GM10248 (cell line): ENCODE measurements around the gene RNU11.

Experiments
- CTCF ChIA-PET: fragments of 300-600 bp; sonication (Branson Sonifier 250); formaldehyde crosslinking; extraction: SDS; loops from one replicate; lab custom pipeline; 2021; ENCODE audit warnings: antibody characterized with exemption; lab: Yijun Ruan, JAX
- POLR2A ChIA-PET: fragments of 350-650 bp; sonication (Branson Sonifier 250); formaldehyde crosslinking; extraction: SDS; loops from one replicate; lab custom pipeline; 2020; ENCODE audit warnings: antibody characterized with exemption; lab: Yijun Ruan, JAX
- DNase-seq: peaks from one replicate; pipeline ENCODE4 v3.0.0; 2012; ENCODE audit errors: extremely low spot score
- TF ChIP-seq, protein P1 (sequence below): IDR thresholded peaks from 2 replicates; pipeline ENCODE4 v1.5.1; 2012; ENCODE audit warnings: mild to moderate bottlenecking, low read depth; ENCODE audit errors: extremely low read depth, missing control alignments, control extremely low read depth

Gene RNU11

GRCh38 chr1:28656335-28656734 lies 7.9 kb downstream of the RNU11 start:
- CTCF ChIA-PET: interaction anchor here (0.8 to 1.0 kb wide), 2 partner anchors 12 to 80 kb away, joined by 3 read pairs; partner anchors contain the start of gene GMEB1

DNA sequence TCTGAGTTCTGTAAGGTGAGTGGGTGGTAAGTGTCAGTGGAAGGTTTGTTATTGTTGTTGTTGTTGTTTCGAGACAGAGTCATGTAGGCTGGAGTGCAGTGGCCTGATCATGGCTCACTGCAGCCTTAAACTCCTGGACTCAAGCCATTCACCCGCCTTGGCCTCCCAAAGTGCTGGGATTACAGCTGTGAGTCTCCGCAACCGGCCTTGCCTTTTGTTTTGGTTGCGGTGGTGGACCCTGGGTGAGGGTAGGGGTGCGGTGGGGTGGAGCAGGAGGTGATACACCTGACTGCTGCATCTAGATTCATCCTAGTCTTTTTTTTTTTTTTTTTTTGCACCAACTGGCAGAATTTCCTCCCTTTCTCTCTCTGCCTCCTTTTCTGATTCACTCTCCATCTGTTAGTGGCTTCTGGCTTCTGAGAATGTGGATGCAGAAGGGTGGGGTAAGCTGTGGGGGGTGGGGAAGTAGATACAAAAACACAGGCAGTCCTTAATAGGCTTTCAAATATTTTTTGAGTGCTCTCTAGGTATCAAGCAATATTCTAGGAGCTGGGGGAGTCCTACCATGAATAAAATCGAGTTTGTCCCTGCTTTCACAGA lies 15.6 kb downstream of the RNU11 start:
- TF ChIP-seq, protein P1, sequence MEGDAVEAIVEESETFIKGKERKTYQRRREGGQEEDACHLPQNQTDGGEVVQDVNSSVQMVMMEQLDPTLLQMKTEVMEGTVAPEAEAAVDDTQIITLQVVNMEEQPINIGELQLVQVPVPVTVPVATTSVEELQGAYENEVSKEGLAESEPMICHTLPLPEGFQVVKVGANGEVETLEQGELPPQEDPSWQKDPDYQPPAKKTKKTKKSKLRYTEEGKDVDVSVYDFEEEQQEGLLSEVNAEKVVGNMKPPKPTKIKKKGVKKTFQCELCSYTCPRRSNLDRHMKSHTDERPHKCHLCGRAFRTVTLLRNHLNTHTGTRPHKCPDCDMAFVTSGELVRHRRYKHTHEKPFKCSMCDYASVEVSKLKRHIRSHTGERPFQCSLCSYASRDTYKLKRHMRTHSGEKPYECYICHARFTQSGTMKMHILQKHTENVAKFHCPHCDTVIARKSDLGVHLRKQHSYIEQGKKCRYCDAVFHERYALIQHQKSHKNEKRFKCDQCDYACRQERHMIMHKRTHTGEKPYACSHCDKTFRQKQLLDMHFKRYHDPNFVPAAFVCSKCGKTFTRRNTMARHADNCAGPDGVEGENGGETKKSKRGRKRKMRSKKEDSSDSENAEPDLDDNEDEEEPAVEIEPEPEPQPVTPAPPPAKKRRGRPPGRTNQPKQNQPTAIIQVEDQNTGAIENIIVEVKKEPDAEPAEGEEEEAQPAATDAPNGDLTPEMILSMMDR: no peak
- POLR2A ChIA-PET: interaction anchor here (0.6 to 1.8 kb wide), 3 partner anchors 13 to 16 kb away, joined by 4 to 10 read pairs (median 4); partner anchors contain the start of gene RNU11
- DNase-seq: no peak
- CTCF ChIA-PET: interaction anchor here (1.0 kb wide), 1 partner anchor 9 kb away, joined by 3 read pairs; no protein-coding TSS in a partner anchor

More at GRCh38 chr1:28656335-28656734, 7.9 kb downstream of the RNU11 start:
- DNase-seq: no peak
- TF ChIP-seq, protein P1: no peak
- POLR2A ChIA-PET: interaction anchor here (1.1 kb wide), 1 partner anchor 13 kb away, joined by 3 read pairs; the partner anchor contains the start of gene TAF12

GRCh38 chr1:28666806-28667205 lies 18.4 kb downstream of the RNU11 start:
- TF ChIP-seq, protein P1: no peak
- DNase-seq: no peak
- CTCF ChIA-PET: interaction anchor here (1.0 kb wide), 1 partner anchor 23 kb away, joined by 4 read pairs; no protein-coding TSS in a partner anchor
- POLR2A ChIA-PET: no interaction called here

GRCh38 chr1:28668191-28668955 lies 20.0 kb downstream of the RNU11 start, which contains the start of gene GMEB1:
TSS of gene GMEB1 (plus strand) at chr1:28668784. CDS start at chr1:28683613, 14,829 bp downstream.
- ChIA-PET POLR2A (interaction anchor here (1.2 to 2.1 kb wide), 4 partner anchors 20 to 87 kb away, joined by 5 to 11 read pairs (median 8); partner anchors contain the start of genes RNU11 and TAF12), CTCF (interaction anchor here (0.7 to 2.4 kb wide), 5 partner anchors 12 to 420 kb away, joined by 3 to 12 read pairs (median 3); partner anchors contain the start of gene YTHDF2)
- DNase-seq: peak; percentile 96
- TF ChIP-seq, protein P1: no peak

DNA sequence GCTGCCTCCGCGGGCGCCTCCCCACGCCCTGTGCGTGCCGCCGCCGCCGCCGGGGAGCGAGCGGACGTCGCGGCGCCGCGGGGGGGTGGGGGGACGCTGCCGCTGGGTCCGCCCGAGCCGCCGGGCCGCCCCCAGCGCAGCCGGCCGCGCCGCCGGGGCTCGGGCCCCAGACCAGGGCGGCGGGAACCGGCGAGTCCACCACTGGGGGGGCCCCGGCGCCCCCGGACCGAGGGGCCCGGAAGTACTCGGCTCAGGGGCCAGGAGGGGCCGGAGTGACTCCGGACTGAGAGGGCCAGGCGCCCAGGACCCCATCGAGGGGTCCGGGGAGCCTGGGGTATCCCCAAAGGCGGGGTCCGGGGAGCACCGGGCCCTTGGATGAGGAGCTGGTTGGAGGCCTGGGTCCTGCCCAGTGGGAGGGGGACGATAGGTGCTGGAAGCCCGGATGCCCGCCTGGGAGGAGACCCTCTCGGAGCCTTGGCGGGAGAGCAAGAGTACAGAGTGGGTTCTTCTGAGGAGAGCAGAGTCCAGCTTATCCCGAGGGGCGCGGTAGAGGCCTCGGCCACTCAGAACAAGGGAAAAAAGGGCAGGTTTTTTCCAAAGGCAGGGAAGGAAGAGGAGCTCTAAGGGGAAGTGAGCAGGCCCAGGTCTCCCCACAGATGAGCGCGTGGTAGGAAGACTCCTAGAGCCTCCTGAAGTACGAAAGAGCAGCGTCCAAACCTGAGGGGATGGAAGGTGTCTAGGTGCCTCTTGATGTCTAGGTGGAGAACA lies 20.7 kb downstream of the RNU11 start:
- peak; percentile 93 for DNase-seq
- CTCF ChIA-PET: interaction anchor here (1.2 to 2.4 kb wide), 4 partner anchors 12 to 421 kb away, joined by 3 to 12 read pairs (median 3); partner anchors contain the start of gene YTHDF2
- POLR2A ChIA-PET: interaction anchor here (0.8 to 2.1 kb wide), 5 partner anchors 20 to 88 kb away, joined by 5 to 11 read pairs (median 8); partner anchors contain the start of genes RNU11 and TAF12
- TF ChIP-seq, protein P1: no peak
